Stimulated activated CD4-positive, alpha-beta T cell treated with anti-CD3 and anti-CD28 coated beads, Interleukin-1b, Interleukin-23, amount 100 ng/mL, for 1 hour (primary cell): ENCODE data around the gene ZCCHC14.
"Not testable (repeated sequence)": the region's sequence is repeated elsewhere in the genome, so short reads cannot be mapped to it uniquely, and the experiment has no call there.

Experiments used
- DNase-seq, 2 donors: peaks; one replicate each; pipeline ENCODE4 v3.0.0-alpha.2; 2020; ENCODE audit warnings: low read depth in 2 of 2

The ZCCHC14 gene

GRCh38 chr16:87524407-87524806 lies 31.6 kb upstream of the ZCCHC14 start:
- no peak for DNase-seq

- DNase-seq: not testable (repeated sequence)
Observed at GRCh38 chr16:87523605-87524004, 30.8 kb upstream of the ZCCHC14 start.

- DNase-seq: not testable (repeated sequence)
Observed at GRCh38 chr16:87521764-87522163, 28.9 kb upstream of the ZCCHC14 start.

GRCh38 chr16:87519170-87519569 lies 26.3 kb upstream of the ZCCHC14 start:
- not testable (repeated sequence) for DNase-seq

GRCh38 chr16:87518430-87519051 lies 25.7 kb upstream of the ZCCHC14 start:
- not testable (repeated sequence) for DNase-seq

GRCh38 chr16:87517610-87518429 lies 25.0 kb upstream of the ZCCHC14 start:
- DNase-seq: not testable (repeated sequence)

- DNase-seq: no peak
Observed at GRCh38 chr16:87516361-87516760, 23.5 kb upstream of the ZCCHC14 start.

- no peak for DNase-seq
Observed at GRCh38 chr16:87515475-87516330, 22.9 kb upstream of the ZCCHC14 start.

- not testable (repeated sequence) for DNase-seq
Observed at GRCh38 chr16:87509778-87510177, 17.0 kb upstream of the ZCCHC14 start.

GRCh38 chr16:87507351-87508069 lies 14.7 kb upstream of the ZCCHC14 start:
- DNase-seq: no peak

GRCh38 chr16:87506423-87507350 lies 13.9 kb upstream of the ZCCHC14 start:
- DNase-seq: no peak

GRCh38 chr16:87505834-87506233 lies 13.0 kb upstream of the ZCCHC14 start:
- DNase-seq: no peak

GRCh38 chr16:87503232-87503937 lies 10.6 kb upstream of the ZCCHC14 start:
- not testable (repeated sequence) for DNase-seq

- no peak for DNase-seq
Observed at GRCh38 chr16:87502308-87502969, 9.6 kb upstream of the ZCCHC14 start.

- DNase-seq: no peak
Observed at GRCh38 chr16:87501117-87501516, 8.3 kb upstream of the ZCCHC14 start.

GRCh38 chr16:87499189-87499486 lies 6.3 kb upstream of the ZCCHC14 start:
- DNase-seq: no peak

GRCh38 chr16:87498324-87499188 lies 5.7 kb upstream of the ZCCHC14 start:
- no peak for DNase-seq

GRCh38 chr16:87497767-87498290 lies 5.0 kb upstream of the ZCCHC14 start:
- DNase-seq: not testable (repeated sequence)
